T1000 (cell line): ENCODE results near the gene FATE1.

ENCODE experiments used
- DNase-seq: peaks from one replicate; lab custom pipeline; 2025; ENCODE audit warnings: mixed read lengths; lab: John Stamatoyannopoulos, UW

Gene FATE1

GRCh38 chrX:151704041-151704663 lies 11.7 kb upstream of the FATE1 start:
- no peak for DNase-seq

DNA sequence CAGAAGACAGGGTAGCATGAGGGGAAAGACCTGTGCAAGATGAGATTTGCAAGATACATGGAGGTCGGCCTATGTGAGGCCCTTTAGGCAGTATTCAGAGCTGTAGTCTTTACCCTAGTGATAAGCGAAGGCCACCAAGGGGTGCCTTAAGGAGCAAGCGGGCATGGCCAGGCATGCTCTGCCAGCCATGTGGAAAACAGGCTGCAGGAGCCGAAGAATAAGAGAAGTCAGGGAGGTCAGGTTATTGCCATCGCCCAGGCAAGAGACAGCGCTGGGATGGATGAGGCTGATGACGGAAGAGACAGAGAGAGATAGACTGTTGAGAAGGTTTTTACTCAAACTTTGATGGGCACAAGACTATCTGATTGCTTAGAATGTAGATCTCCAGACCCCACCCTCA lies 7.0 kb upstream of the FATE1 start:
- no peak for DNase-seq

DNA sequence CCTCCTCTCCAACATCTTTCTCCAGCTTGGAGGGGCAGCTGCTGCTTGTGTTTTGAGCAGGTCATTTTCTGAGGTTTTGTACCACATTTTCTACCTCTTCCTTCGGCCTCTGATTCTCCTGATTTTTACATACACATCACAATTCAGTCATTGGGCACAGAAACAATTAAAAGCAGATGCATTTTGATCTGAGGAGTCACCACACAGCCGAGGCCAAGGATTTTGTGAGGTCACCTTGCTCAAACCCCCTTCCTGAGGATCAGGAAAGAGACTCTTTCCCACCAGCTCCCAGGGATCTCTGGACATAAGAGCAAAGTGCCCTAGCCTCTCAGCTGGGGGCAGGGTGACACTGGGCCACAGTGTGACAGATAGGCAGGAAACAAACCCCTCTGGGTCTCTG lies 5.4 kb upstream of the FATE1 start:
- DNase-seq, result no peak

- no peak for DNase-seq
Observed at GRCh38 chrX:151711154-151711553, 4.7 kb upstream of the FATE1 start.

- DNase-seq, result no peak
Observed at GRCh38 chrX:151711787-151712186, 4.0 kb upstream of the FATE1 start.

DNA sequence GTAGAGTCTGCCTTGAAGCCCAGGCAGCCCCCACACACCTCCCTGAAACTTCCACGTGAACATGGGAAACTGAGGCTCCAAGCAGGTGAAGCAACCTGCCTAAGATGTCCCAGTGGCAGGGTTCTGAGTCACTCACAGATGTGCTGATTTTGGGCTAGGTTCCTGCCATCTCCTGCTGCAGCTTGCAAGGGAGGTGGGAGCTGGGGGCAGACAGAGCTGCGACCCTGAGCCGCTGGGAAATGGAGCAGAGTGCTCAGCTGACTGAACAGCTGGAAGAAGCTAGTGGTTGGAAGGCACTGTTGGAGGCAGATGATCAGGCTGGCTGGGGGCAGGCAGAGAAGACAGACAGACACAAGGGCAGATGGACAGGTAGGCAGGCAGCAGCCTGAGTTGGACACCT lies 3.6 kb upstream of the FATE1 start:
- DNase-seq, result no peak

GRCh38 chrX:151713849-151714248 lies 2.0 kb upstream of the FATE1 start:
- DNase-seq, result no peak

DNA sequence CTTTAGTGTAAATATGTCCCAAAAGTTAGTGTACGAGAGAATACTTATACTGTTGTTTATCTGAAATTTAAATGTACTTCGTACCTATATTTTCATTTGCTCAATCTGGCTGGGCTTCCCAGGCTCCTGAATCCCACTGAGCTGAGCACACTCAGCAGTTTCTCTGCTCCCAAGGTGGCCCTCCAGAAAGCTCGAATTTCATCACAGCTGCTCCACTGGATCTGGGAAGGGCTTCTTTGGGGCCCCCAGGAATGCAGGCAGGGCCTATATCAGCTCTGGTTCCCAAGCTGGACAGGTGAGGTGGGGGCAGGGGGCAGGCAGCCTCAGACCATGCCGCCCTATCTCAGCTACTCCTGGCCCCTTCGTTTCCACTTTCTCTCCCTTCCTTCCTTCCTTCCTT lies 1.5 kb upstream of the FATE1 start:
- DNase-seq, result no peak

GRCh38 chrX:151722241-151722846 lies 6.5 kb downstream of the FATE1 start:
- no peak for DNase-seq

GRCh38 chrX:151723156-151723760 lies 7.4 kb downstream of the FATE1 start:
- no peak for DNase-seq

- no peak for DNase-seq
Observed at GRCh38 chrX:151724563-151725337, 8.9 kb downstream of the FATE1 start.

DNA sequence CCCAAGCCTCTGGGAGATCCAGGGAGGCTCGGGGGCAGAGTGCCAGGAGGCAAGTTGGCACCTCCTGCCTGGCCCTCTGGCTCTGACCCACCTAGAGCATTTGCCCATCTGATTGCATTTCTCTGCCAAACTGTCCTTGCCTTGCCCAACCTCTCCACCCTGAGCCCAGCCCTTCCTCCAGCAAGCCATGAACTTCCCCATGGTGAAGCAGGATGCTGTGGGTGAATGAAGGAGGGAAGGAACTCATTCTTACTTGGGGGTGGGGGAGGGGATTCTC lies 9.4 kb downstream of the FATE1 start:
- no peak for DNase-seq

GRCh38 chrX:151726751-151727150 lies 10.9 kb downstream of the FATE1 start:
- DNase-seq, result no peak

DNA sequence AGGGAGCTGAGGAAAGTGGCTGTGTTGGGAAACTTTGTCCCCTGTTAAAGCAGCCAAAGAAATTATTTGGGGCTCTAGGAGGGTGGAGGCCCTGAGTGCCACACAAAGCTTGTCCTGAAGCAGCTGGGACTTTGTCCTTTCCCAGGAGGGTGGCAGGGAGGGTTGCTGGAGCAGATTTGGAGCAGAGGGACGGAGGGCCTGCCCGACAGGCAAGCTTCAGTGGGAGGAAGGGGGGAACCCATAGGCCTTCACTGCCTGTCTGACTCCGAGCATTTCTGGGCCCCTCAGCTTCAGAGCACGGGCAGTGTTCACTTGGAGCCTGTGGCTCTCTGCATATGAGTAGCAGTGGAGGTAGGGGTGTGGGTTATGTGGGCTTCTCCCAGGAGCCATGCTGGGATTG lies 11.5 kb downstream of the FATE1 start:
- no peak for DNase-seq

DNA sequence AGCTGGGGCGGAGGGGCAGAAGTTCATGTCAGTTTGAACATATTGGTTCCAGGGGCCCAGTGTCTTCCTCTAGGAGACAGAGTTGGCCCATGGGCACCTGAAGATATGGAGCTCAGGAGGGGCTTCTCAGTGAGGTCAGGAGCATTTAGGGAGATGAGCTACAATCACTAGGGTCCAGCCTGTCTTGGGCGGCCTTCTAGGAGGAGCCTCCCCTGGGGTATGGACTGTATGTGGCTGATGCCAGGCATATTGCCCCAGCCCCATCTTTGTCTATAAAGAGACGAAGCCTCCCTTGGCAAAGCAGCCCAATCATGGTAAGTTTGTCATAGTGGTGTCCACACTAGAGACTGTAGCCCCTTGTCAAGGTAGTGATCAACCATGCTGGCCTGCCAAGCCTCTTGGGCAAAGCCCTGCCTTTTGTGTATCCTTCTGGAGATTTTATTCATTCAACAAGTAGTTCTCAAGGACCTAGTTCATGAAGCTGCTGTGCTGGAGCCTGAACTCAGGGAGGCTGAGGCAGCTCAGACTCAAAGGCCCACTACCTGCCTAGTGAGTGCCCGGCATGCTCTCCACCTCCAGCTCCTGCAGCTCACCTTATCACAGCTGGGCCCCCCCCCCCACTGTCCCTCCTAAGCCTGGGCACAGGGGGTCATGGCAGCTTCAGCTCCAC lies 13.4 kb downstream of the FATE1 start:
- DNase-seq, result no peak

- DNase-seq, result no peak
Observed at GRCh38 chrX:151734446-151734845, 18.6 kb downstream of the FATE1 start, which contains the start of gene CNGA2. CNGA2 (plus strand) TSS chrX:151734746; CDS start chrX:151738484, 3,738 bp downstream.

DNA sequence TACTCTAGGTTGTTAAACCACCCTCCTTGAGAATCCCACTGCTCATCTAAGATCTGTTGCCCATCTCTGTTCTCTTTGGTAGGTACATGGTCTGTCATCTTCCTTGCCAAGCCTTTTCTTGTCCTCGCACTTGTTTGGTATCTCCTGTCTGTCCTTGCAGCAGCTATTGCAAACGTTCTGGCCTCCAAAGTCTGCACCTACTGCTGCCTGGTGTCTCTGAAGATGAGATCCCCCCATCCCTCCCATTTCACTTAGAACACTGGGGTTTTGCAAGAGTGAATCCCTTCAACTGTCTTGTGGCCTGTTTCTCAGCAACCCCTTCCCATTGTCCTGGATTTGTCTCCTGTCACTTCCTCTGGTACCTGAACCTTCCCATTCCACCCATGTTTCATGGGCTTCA lies 19.4 kb downstream of the FATE1 start:
- DNase-seq, result no peak

GRCh38 chrX:151736685-151737084 lies 20.9 kb downstream of the FATE1 start:
- no peak for DNase-seq

DNA sequence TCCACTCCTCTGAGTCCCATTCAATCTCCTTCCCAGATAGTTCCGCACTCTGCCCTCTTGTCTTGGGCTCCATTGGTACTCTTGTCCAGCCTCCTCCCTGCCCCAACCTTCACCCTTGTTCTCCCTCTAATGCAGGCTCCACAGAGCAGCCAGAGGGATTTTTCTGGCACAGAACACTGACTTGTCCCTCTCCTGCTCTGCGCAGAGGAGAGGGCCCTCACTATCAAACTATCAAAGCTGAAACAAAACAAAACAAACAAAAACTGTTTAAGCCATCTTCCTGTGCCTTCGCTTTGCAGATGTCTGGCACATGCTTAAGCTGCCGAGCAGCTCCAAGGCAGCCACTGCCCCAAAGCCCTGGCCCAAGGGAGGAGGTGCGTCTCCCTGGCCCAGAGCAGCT lies 21.7 kb downstream of the FATE1 start:
- DNase-seq, result no peak

- DNase-seq, result no peak
Observed at GRCh38 chrX:151738751-151739150, 22.9 kb downstream of the FATE1 start.

GRCh38 chrX:151741606-151742005 lies 25.8 kb downstream of the FATE1 start:
- DNase-seq, result no peak

- DNase-seq, result no peak
Observed at GRCh38 chrX:151742311-151742710, 26.5 kb downstream of the FATE1 start.
